Measurements from ENCODE around the gene DENND2A.
"Not testable (repeated sequence)": the region's sequence is repeated elsewhere in the genome, so short reads cannot be mapped to it uniquely, and the experiment has no call there.

DENND2A gene, protein sequence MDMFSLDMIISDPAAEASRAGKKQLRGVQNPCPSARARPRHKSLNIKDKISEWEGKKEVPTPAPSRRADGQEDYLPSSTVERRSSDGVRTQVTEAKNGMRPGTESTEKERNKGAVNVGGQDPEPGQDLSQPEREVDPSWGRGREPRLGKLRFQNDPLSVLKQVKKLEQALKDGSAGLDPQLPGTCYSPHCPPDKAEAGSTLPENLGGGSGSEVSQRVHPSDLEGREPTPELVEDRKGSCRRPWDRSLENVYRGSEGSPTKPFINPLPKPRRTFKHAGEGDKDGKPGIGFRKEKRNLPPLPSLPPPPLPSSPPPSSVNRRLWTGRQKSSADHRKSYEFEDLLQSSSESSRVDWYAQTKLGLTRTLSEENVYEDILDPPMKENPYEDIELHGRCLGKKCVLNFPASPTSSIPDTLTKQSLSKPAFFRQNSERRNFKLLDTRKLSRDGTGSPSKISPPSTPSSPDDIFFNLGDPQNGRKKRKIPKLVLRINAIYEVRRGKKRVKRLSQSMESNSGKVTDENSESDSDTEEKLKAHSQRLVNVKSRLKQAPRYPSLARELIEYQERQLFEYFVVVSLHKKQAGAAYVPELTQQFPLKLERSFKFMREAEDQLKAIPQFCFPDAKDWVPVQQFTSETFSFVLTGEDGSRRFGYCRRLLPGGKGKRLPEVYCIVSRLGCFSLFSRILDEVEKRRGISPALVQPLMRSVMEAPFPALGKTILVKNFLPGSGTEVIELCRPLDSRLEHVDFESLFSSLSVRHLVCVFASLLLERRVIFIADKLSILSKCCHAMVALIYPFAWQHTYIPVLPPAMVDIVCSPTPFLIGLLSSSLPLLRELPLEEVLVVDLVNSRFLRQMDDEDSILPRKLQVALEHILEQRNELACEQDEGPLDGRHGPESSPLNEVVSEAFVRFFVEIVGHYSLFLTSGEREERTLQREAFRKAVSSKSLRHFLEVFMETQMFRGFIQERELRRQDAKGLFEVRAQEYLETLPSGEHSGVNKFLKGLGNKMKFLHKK

DNA sequence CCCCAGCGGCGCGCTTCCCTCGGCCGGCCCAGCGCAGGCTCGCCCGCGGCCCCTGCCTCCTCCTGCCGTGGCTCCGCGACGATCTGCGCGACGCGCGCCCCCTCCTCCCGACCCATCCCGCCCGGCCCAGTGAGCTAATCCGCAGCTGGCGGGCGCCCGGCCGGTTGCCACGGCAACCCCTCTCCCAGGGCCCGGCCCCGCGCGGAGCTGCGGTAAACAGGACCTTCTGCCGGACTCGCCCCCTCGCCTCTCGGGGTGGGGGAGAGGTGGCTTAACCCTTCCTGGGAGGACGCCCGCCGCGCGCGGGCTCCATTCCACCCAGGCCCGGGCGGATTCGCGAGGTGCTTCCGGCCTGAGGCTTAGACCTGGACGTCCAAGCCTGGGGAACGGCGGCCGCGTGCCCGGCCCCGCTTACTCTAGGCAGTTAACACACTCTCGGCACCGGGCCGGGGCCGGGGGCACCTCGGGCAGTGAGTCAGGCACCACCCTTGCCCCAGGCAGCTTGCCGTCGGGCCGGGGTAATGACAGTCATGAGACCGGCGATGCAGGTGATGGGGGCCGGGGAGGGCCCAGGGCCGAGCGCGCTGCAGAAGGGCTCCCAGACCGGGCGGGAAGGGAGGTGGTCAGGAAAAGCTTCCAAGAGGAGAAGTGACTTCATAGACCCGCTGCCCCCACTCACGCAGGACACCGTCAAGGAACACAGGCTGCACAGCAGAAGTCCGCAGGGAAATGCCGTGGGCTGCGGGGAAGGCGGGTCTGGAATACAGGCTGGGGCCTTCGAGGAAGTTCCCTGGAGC lies at the start of gene DENND2A:
Gene DENND2A, minus strand, starts transcription at position 87 of the 797 bp plus-strand sequence. CDS start 38,416 bp downstream, outside the sequence.
- DNase-seq: peak; percentile 67

DNA sequence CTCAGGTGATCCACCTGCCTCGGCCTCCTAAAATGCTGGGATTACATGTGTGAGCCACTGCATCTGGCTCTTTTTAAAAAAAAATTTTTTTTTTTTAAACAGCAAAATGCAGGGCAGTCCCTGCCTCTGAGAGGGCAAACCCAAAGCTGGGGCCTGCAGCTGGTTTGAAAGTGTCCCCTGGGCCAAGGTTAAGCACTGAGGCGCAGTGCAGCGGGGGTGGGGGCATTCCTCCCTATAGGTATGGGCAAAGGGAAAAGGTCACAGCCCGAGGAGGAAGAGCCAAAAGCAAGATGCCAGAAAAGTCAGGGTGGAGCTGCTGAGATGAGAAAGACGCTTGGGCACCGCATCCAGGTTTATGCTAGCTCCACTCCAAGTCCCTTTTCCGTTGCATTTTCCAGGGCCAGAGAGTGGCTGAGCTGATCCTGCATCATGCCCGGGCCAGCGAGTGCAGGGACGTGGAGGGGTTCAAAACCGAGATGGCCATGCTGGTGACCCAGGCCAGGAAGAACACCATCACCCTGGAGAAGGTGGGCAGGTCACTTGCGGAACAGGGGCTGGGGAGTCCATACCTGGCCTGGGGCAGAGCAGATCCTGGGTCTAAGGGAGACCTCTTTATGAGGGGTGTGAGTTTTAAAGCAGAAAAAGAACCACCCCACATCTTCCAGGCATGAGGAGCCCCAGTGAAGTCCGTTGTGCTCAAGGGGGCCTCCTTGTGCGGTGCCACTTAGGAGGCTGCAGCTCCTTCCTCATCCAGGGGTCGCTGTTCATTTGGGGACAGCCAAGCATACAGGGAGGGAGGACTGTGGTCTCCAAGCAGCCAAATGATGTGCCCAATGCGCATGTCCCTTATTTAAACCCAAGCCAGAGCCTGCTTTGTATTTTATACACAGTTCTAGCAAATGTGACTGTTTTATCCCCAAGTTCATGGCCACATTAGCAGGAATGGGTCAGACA lies 48.9 kb upstream of the DENND2A start:
- DNase-seq: no peak

DNA sequence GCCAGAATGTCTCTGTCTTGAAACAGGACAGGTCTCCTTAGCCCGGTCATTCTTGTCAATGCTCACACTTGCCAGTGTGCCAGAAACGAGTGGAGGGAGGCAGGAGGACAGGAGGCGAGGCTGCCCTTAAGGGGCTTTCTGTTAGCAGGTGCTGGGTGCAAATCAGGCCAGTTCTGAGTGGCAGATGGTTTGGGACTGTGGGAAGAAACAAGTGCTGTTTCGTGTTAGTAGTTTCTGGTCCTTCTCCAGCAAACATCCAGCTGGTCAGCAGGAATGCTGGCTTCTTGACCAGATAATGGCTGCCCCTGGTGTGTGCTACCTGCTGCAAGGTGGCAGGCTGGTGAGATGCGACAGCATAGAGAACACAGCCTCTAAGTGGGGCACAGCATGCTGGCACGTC lies 47.7 kb upstream of the DENND2A start:
- DNase-seq: no peak

DNA sequence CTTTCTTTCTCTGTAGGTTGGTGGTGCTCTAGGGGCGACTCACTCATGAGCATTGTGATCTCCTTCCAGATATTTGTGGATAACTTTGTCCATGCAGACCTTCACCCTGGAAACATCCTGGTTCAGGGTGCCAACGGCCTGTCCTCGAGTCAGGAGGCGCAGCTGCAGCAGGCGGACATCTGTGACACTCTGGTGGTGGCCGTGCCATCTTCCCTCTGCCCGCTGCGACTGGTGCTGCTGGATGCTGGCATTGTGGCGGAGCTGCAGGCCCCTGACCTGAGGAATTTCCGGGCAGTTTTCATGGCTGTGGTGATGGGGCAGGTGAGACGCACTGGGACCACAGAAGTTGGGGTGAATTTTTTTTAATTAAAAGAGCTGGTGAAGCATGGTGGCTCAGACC lies 46.3 kb upstream of the DENND2A start:
- no peak for DNase-seq

DNA sequence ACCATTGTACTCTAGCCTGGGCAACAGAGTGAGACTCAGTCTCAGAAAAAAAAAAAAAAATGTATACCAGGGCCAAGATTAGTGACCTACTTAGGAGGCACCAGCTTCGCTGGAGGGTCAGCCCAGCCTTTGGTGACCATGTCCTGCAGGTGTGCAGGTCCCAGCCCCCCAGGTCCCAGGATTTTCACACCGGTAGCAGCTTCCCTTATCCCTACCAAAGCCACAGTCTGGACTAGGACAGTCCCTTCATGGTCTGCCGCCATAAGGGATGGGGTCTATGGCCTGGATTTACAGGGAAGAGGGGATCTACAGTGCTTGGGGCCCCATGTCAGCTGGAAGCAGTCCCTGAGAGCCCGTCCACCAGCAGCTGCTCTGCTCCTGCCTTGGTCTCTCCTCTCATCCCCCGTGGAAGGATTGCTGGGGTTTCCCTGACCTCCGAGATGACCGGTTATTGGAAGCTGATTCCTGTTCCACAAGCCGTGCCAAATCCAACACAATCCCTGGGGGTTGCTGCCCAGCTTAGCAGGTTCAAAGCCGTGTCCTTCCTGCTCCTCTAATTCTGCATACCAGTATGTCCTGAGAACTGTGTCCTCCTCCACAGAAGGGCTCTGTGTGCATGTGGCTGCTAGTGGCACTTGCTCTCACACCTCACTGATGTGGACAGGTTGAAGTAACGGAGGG lies 44.9 kb upstream of the DENND2A start:
- no peak for DNase-seq

DNA sequence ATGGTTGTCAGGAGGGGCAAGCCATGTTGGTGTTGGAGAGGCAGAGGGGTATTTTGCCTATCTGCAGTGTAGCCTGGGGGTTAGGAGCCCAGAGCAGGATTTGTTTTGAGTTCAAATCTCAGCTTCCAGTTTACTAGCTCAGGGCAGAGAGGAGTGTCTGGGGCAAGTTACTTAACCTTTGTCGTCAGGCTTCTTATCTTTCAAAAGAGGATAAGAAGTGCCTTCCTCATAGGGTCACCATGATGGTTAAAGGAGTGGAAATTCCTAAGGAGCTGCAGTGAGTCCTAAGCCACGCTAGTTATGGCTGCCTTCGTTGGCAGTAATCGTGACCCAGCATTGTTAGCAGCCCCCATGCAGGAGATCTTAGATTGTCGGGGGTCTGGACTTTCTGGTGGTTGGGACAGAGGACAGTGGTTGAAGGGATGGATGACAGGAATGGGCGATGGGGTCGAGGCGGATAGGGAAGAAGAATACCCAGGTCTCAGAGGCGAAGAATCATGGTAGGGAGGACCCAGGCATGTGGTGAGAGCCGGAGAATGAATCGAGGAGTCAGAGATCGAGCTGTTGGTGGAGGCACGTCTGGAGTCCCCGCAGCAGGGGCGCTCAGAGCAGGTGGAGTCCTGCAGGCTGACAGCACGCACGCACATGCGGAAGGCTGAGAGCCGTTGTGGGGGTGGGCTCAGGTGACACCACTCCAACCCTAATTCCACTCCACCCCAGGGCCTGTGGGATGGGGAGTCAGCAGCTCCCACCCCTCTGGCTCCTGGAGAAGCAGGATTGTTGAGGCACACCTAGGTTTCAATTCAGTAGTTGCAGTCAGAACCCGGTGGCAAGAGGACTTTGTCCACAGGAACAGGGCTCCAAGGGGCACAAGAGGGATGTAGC lies 43.7 kb upstream of the DENND2A start:
- DNase-seq: no peak

DNA sequence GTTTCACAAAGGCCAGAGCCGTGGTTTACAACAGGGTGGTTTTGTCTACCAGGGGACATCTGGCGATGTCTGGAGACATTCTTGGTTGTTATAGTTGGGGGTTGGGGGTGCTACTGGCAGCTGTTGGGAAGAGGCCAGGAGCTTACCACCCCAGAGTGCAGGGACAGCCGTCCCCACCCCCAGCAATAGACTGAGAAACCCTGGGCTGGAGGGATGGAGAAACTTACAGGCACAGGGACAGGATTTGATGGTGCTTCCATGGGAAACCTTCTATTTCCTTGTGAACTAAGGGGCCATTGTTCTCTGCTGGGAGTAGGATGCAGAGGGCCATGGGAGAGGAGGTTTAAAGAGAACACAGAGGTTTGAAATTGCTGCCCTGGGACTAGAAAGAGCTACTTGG lies 43.0 kb upstream of the DENND2A start:
- no peak for DNase-seq

DNA sequence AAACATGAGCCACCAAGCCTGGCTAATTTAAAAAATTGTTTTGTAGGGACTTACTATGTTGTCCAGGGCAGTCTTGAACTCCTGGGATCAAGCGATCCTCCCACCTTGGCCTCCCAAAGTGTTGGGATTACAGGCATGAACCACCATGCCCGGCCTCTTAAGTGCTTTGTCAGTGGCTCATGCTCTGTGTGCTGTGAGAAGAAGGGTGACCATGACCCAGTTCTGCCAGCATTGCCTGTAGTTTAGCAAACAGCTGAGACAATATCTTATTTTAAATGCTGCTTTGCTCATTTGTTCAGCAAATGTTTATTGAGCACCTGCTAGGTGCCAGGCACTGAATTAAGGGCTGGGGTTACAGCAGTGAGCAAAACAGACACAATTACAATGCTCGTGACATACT lies 41.2 kb upstream of the DENND2A start:
- no peak for DNase-seq

DNA sequence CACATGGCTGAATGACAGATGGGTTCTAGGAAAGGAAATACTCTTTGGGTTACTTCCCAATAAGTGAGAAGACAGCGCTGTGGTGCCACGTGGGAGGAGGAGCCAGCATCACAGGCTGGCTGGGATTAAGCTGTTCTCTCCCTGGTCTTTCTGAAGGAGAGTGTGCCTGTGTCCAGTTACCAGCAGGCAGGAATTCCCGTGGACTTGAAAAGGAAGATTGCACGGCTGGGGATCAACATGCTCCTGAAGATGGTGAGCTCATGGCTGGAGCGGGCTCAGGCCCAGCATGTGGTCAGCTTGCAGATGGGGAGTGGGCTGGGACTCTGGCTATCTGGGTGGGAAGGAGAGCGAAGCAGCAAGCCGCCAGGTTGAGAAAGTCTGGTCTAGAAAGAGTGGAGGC lies 40.3 kb upstream of the DENND2A start:
- no peak for DNase-seq

DNA sequence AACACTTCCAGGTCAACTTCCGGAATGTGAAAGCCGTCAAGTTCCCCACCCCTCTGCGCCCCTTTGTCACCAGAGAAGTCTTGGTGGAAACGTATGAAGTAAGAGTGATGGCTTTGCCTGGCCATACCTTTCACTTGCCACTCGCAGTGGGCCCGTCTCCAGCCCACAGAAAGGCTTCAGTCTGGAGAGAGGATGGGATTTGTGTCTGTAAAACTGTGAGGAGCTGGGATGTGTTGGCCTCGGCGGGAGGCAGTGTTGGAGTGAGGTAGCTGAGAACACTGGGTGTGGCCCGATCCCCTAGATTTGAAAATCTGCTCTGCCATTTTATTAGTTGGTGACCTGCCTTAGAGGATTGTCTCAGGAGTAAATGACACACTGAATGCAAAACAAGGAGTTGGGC lies 38.6 kb upstream of the DENND2A start:
- no peak for DNase-seq

DNA sequence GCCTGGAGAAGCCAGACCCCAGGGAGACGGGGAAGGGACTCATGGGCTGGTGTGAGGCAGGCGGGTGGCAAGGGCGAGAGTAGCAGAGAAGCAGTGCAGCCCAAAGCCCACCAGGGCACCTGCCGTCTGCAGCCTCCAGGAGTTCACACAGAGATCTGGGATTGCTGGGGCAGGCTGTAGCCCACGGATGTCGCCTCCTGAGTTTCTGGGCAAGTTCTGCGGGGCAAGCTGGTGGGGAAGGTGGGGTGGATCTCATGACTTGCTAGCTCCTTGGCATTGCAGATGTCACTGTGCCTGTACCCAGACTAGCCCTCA lies 38.2 kb upstream of the DENND2A start:
- no peak for DNase-seq

DNA sequence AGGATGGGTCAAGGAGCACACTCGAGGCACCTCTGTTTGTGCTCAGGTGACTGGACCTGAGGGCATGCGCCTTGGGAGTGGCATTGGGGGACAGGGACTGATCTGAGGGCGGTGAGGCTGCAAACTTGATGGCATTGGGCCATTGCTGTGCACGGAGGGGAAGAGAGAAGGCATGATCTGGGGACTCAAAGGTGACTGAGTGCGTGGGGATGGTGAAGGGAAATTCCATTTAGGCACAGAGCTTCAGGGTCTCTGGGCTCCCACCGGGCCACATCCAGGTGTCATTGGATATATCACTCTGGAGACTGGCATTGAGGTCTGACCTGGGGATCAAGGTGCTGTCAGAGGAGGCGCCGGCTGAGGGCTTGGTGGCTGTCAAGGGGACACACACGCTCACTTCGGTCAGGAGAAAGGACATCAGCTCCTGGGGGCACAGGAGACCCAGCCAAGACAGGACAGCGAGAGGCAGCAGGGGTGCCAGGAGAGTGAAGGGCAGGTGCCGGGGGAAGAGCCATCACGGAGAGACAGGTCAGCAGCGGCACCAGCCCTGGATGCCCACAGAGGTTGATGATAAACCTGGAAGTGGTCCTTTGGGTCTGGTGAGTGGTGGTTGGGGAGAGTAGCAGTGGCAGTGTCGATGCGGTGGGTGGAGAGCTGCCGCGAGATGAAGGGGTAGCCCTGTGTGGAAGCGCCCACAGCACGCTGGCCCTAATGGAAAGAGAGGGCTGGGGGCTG lies 37.6 kb upstream of the DENND2A start:
- DNase-seq: no peak

DNA sequence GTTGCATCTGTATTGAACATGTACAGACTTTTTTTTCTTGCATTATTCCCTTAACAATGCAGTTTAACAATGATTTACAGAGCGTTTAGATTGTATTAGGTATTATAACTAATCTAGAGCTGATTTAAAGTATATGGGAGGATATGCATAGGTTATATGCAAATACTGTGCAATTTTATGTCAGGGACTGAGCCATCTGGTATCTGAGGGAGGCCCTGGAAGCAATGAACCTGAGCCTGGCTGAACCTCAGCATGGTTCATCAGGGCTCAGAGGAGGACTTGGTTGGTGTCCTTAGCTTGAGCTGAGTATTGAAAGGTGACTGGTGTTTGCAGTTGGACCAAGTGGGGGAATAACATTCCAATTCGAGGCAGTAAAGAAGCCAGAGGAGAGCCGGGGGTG lies 36.9 kb upstream of the DENND2A start:
- no peak for DNase-seq

DNA sequence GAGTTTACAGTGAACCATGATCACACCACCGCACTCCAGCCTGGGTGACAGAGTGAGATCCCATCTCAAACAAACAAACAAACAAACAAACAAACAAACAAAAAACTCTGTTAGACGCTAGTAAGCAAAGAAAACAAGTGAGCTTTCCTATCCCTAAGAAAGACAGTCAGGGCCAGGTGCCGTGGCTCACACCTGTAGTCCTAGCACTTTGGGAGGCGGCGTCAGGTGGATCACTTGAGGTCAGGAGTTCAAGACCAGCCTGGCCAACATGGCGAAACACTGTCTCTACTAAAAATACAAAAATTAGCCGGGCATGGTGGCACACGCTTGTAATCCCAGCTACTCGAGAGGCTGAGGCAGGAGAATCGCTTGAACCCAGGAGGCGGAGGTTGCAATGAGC lies 36.3 kb upstream of the DENND2A start:
- DNase-seq: not testable (repeated sequence)

DNA sequence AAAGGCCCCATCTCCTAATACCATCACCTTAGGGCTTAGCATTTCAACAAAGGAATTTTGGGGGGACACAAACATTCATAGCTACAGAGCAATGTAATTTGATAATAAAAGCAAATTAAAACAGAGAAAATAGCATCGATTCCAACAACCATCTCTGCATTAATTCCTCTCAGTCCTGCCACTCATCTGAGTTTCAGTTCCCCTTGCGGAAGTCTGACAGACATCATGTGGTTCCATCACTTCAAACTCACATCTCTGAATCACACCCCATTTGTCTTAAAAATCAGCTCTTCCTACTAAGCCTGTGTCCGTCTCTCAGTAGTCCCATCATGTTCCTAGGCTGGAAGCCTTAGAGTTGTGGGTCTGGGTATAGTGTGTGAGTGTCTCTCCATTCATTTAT lies 35.7 kb upstream of the DENND2A start:
- DNase-seq: no peak

DNA sequence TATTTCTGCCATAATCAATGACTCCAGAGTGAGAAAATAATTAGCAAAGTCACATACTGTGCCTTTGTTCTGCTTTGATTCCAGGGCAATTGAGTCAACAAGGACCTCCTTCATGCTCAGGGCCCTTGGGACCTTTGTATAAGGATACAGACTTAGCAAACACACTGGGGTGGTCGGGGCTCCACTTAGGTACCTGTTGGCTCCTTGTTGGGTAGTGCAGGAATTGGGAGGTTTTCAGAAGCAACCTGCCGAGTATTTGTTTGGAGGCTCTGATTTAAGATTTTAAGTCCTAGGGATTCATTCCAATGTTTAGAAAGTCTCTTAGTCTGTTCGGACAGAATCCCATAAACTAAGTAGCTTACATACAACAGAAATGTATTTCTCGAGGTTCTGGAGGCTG lies 35.1 kb upstream of the DENND2A start:
- DNase-seq: no peak

DNA sequence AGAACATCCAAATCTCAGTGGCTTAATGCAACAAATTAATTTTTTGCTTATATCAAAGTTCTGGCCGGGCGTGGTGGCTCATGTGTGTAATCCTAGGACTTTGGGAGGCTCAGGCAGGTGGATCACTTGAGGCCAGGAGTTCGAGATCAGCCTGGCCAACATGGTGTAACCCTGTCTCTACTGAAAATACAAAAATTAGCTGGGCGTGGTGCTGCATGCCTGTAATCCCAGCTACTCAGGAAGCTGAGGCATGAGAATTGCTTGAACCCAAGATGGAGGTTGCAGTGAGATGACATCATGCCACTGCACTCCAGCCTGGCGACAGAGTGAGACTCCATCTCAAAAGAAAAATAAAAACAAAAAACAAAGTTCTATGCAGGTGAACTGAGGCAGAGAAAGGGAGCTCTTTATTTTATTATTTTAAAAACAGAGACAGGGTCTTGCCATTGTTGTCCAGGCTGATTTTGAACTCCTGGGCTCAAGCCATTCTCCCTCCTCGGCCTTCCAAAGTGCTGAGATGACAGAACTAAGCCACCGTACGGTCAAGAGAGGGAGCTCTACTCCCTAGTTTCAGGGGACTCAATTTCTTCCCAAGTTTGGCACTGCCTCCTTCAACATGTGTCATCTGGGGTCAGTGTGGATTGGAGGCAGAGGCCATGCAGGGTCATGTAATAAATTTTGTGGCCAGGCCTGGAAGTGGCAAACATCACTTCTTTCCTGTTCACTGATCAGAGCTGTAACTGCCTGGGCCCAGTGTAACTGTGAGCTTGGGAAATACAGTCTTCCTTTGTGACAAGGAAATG lies 34.5 kb upstream of the DENND2A start:
- DNase-seq: no peak

DNA sequence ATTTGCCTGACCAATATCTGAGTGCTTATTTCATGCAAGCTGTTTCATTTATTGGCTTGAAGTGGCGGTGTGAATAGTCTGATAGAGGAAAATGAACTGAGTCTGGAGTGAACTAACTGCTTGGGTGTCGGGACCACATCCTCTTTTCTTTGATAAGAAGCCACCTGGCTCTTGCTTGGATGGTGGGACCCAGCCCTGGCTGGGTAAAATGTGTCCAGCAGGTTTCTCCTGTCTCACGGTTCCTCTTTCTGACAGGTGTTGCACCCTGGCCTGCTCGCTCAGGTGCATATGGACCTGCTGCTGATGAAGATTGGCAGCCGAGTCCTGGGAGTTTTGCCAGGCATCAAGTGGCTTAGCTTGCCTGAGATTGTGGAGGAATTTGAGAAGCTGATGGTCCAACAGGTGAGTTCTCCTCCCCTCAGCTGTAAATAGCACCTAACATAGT lies 33.8 kb upstream of the DENND2A start:
- DNase-seq: no peak

DNA sequence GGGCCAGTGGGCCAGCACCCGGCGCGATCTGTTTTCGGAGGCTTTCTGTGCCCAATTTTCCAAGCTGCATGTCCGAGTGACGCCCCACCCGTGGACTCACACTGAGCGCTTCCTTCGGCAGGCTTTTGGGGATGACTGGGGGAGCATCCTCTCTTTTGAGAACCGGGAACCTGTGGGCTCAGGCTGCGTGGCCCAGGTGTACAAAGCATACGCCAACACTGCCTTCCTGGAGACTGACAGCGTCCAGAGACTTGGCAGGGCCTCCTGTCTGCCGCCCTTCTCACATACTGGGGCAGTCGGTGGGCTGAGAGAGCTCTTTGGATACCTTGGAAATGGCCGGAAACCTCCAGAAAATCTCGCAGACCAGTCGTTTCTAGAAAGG lies 33.2 kb upstream of the DENND2A start:
- DNase-seq: no peak
